Umbilical cord (tissue), 2 donors: Measurements from ENCODE around the gene TAS1R2. TPM values are rescaled to one million over a fixed set of nuclear protein-coding genes. Genes with fewer than 3 reads are reported as not detected.
"Not testable (repeated sequence)": the region's sequence is repeated elsewhere in the genome, so short reads cannot be mapped to it uniquely, and the experiment has no call there.

Experiments used
- DNase-seq: peaks from one replicate; pipeline ENCODE4 v3.0.0-alpha.2; 2015; ENCODE audit warnings: low spot score
- total RNA-seq: library from RNA; depleted of rRNA; stranded (reverse); fragments of >200 nt; gene quantifications from one replicate; pipeline ENCODE4 v1.2.3, GENCODE V29; 2014; ENCODE audit warnings: low replicate concordance; ENCODE audit not compliant: insufficient read depth

The TAS1R2 gene
- 0.24 TPM for total RNA-seq

DNA sequence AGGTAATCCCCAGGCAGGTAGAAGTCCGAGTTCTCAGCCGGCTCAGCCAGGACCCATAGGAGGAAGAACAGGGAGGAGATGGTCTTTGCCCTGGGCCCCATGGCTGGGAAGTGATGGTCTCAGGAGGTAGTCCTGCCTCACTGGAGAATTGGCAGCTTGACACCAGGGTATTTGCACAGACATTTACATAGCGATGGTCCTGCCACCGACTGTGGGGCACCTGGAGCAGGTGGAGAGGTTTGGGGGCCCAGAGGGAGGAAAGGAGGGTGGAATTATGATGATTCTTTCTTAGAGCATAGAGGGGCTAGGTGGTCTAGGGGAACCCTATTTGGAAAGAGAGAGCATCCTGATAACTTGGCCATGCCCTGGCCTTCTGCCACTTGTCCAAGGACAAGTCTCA lies at the start of gene TAS1R2:
Gene TAS1R2, minus strand, starts transcription at position 101 of the 400 bp plus-strand sequence. Its CDS starts 0 bp downstream, at position 101.
- DNase-seq = no peak

DNA sequence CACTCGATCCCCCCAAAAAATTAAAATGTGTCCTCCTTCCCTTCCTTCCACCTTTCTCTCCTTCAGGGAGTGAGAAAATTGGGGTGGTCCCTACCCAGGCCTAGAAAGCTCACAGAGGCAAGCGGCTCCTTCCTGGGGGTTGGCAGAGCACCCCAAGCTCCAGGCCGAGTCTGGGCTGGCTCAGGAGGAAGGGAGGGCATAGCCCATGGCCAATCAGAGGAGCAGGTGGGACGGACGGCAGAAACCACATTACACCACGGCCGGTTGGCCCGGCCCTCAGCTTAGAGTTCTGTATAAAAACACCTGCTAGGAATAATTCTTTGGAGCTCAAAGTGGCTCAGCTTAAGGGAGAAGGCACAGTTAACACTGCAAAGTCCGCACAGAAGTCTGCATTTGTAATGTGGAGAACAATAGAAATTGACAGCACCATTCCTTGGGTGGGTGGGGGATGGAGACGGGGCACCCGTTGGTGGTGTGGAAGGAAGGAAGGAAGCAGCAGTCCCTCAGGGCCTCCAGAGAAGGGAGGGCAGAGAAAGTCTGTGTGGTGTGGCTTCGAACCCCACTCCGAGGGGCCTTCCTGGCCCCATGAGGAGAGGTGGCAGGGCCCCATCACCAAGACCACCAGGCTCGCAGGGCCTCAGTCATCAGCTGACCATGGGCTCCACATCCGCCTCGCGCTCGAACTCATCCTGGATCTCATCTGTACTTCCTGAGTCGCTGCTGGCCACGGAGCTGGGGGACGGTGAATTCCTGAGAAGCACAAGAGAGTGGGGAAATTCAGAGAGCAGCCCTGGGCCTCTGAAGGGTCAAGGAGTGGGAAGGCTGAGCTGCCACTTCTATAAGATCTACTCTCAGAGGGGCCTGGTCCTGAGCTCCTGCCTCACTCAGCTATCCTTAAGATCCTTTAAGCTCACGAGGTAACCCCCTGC lies 48.7 kb upstream of the TAS1R2 start:
- no peak for DNase-seq

DNA sequence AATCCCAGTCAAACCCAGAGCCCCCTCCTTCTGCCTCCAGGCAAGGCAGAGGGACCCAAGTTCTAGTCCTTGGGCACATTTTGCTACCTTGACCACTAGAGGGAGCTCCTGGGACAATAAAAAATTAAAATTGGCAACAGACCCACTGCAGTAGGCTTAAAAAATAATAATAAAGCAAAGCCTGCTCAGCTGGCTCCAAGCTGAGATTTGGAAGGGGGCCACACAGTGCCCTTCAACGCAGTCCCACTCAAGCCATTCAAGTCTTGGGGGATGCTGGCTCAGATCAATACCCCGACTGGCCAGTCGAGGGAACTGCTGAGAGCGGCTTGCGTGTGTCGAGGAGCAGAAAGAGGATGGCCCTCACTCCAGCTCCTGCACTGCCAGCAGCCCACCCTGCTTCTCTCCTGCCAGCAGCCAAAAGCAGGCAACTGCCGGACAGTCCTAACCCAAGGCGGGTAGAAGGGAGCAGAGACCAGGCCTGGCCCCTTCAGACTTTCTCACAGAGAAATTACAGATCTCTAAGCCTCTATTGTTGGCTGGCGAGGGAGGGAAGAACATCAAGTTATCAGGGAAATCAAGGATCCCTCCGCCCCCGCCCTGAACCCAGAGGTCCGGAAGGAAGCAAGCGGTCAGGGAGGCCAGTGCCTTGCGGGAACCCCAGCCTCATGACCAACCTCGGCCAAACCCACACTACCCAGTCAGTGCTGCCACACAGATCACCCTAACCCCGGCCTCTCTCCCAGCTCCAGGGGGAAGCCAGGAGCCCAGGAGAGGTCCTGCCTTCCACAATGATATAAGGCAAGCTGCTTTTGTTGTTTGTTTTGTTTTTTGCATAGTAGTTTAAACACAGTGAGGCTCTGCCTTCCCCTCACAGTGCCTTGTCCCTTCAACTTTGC lies 47.8 kb upstream of the TAS1R2 start:
- peak; percentile 64 for DNase-seq

DNA sequence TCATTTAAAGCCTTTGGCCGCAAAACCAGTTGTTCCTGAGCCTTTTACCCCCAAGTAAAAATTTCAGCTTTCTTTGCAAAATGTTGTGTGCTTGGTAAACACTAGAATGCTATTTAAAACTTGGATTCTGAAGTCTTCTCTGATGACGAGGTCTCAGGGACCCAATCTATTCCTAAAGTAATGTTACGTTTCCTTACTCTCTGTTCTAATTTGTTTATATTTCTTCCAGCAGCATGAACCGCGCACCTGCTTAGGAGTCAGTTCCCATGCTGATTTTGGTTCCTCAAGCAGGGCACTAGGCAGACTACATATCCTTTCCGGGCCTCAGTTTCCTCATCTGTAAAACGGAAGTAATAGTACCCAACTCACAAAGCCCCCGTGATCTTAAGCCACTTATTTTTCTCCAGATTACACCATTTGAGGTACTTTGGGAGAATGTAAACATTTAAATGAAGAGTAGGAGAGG lies 43.9 kb upstream of the TAS1R2 start:
- no peak for DNase-seq

DNA sequence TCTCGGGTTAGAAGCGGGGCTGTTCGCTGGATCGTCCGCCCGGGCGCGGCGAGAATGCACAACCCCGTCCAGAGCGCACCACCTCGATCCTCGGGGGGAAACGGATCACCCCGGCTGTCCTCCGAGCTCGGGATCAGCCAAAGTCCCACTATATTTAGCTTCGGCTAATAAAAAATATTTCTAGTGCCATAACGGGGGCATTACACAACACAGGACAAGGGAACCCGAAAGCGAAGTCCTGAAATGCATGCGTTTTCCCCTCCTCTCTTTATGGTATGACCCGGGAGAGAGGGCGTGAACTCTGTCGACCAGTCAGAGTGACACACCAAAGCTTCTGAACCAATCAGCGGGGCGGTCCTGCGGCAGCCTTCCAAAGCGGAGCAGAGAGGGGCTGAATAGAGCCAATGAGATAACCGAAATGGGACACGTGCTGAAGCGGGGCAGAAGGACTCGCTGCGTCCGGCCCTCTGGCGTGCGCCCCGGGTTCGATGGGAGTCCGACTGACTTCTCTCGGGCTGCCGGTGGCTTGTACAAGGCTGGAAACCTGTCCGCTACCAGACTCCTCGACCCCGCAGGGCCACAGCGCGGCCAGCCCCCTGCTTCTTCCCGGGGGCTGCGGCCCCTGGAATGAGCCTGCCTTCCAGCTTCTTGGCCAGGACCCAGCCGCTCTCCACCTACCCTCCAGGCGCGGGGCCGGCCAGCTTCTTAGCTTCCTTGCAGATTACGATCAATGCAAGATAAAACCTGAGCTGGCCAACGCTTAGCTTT lies 43.2 kb upstream of the TAS1R2 start, which contains the start of gene ALDH4A1:
Gene ALDH4A1, minus strand, starts transcription at position 33 of the 768 bp plus-strand sequence. Its CDS starts 32 bp downstream, at position 1.
- peak; percentile 99 for DNase-seq

DNA sequence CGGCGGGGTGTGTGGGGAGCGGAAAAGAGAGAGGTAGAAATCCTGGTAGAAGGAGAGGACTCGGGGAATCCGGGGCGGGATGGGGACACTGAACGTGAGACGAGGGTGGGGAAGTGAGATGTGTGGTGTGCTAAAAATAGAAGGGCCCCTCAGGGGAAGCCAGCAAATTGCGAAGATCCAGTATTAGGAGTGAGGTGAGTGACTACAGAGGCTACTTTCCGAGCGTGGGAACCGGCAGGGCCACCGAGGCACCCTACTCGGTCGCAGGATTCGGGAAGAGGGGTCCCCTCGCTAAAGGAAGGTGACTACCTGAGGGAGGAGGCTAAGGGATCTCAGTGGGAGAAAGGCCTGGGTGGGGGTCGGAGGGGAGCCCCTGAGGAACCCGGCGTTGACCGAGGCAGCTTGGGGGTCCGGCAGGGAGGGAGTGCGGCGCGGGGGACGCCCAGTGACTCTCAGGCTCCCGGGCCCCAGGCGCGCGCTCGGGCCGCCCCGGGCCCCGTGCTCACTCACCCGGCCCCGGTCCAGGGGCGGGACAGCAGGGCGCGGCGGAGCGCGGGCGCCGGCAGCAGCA lies 42.6 kb upstream of the TAS1R2 start:
- DNase-seq = peak; percentile 33

DNA sequence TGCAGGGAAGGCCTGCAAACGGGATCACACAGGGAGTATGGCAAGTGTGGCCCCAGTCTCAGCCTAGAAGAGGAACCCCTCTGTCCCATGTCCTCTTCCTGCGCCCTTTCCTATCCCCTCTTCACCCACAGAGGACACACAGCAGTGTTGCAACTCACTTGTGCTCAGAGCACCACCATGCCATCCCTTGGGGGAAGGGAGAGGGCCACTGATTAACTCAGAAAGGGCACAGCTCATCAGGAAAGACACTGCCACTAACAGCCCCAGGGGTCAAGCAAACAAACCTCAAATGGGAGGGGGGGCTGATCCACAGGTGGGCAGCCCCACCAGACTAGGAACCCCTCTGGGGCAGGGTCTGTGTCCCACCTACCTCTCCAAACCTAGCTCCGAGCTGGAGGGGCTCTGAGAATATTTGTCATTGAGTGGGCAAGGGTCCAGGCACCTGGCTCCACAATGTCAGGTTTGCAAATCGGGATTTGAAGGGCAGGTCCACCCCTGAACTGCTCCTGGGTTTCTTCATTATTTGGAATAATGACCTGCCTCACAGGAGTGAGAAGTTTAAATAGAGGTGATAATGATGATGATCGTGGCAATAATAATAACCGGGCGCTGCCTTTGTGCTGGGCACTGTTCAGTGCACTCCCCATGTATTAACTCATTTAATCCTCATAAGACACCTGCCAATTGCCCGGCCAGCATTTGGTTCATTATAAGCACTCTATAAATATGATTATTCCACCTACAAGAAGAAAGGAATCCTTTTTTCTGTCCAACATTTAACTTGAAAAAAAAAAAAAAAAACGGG lies 41.9 kb upstream of the TAS1R2 start:
- DNase-seq = no peak

DNA sequence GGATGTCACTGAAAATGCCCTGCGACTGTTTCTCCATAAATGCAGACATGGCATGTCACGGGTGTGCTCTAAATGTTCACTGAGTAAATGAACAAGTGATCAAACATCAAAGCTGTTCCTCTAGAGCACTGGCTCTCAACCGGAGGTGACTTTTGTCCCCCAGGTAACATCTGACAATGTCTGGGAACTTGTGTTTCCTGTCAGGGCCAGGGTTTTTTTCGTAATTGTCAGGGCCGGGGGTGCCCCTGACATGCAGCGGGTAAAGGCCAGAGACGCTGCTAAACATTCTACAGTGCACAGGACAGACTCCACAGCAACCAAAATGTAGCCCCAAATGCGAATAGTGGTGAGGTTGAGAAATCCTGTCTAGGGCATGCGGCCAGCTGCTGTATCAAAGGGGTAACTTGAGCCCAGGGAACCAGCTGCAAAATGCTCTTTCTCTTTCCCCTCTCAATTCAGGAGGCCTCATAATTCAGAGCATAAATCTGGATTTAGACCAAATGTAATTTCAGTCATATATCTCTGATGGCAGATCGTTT lies 40.9 kb upstream of the TAS1R2 start:
- no peak for DNase-seq

DNA sequence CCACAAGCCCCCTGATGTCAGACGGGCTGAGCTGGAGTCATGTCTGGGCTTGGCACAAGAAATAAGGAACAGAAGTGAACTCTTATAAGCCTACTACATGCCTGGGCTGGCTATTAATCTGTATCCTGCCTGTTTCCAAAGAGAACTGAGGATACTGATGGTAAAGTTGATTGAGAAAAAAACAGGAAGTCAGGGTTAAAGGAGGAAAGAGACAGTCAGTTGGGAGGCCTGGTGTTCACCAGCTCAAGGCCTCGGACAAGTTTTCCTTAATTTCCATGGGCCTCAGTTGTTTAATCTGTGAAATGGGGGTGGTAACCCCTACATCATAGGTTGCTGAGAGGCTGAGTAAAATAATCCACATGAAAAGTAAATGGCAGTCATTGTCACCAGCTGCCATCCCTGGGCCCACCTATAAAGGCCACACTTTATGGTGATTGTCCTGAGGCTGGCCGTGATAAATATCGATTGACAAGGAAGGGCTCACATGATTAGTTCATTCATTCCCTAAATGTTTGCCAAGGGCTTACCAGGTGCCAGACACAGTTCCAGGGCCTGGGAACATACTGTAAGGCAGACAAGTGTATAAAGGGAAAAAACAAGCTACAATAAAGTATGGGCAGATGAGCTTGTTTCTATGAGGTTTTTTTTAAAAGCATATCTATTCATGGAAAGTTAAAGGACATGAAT lies 40.0 kb upstream of the TAS1R2 start:
- DNase-seq = no peak

DNA sequence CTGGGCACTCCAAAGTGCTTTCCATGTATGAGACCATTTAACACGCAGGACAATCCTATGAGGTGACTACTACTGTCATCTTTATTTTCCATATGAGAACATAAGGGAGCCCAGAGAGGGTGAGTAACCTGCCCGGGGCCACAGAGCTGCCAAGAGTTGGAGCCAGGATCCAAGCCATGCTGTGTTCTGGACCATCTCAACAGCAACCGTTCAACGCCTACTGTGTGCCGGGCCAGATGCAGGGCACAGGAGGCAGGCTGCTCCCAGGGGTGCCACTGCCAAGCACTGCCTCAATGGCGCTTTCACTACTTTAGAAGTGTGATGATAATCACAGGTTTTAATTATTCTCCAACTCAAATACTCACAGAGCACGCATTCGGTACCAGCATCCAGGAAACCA lies 39.1 kb upstream of the TAS1R2 start:
- no peak for DNase-seq

DNA sequence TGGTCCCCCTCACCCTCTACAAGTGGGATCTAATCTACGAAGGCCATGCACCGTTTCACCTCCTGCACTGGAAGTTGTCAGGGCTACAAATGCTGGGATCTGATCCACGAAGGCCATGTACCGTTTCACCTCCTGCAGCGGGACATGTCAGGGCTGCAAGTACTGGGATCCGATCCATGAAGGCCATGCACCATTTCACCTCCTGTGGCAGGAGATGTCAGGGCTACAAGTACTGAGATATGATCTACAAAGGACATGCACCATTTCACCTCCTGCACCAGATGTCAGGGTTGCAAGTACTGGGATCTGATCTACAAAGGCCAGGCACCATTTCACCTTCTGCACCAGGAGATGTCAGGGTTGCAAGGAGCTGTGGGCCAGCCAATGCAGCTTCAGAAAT lies 35.9 kb upstream of the TAS1R2 start:
- no peak for DNase-seq

DNA sequence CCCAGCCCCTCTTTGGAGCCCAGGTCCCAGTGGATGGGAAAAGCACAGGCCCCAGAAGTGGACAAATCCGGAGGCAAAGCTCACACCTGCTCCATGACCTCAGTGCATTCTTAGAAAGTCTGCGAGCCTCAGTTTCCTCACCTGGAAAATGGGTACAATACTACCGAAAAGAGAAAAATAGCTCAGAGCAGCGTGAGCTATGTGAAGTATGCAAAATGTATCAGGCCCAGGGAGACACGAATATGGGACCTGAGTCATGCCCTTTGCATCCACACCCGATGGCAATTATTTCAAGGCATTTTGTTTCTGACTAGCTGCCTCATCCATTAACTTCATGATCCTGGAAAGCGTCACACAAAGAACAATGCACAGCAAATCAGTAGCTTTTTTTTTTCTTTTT lies 33.7 kb upstream of the TAS1R2 start:
- DNase-seq = no peak

DNA sequence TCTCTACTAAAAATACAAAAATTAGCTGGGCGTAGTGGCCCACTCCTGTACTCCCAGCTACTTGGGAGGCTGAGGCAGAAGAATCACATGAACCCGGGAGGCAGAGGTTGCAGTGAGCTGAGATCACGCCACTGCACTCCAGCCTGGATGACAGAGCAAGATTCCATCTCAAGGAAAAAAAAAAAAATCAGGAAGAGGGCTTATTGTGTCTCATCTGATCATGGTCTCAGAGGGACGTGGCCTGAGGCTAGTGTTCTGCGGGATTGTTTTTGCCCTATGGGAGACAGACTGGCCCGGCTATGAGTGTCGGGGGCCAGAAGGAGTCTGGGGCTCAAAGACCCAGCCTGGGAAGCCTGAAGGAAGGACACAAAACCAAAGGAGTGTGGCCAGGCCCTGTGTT lies 32.4 kb upstream of the TAS1R2 start:
- not testable (repeated sequence) for DNase-seq

DNA sequence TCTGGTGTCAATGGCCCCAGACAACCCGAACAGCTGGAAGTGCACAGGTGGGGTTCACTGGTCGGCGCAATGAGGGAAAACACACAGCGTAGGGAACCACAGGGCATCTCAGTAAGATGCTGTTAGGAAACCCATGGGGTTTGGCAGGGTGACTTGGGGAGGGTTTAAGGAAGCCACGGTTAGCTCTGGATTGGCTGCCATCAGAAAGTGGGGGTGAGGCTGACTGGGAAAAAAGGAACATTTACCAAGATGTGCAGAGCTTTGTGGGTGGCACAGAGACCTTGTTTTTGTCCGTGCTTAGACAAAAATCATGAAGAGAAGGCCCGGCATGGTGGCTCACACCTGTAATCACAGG lies 31.9 kb upstream of the TAS1R2 start:
- no peak for DNase-seq

DNA sequence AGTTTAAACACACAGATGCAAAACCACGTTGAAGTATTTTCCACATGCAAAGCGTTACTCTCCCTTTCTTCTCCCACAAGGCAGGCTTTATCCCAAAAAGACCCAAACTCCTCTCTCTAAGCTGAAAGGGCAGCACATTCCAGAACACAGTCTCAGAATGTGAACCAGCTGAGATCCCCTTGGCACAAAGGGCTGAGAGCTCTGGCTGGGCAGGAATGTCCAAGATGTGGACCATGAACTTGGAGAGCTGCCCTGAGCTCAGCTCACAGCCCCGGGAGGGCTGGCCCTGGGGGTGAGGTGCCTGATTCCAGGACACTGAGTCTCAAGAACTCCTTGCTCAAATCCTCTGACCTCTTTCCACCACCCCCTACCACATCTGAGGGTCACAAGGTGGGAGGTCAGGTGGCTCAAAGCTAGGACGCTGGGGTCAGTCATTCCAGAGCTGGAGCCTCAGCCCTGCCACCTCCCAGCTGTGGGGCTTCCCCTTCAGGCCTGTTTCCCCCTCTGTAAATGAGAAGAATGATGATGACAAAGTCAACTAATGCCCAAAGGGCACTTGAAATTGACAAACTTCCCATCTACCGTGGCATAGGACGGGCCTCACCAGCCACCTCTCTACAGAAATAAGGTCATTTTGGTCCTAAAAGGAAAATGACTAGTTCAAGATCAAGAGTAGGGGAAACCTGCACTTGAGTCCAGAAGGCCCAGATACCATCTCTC lies 31.4 kb upstream of the TAS1R2 start:
- peak; percentile 20 for DNase-seq

DNA sequence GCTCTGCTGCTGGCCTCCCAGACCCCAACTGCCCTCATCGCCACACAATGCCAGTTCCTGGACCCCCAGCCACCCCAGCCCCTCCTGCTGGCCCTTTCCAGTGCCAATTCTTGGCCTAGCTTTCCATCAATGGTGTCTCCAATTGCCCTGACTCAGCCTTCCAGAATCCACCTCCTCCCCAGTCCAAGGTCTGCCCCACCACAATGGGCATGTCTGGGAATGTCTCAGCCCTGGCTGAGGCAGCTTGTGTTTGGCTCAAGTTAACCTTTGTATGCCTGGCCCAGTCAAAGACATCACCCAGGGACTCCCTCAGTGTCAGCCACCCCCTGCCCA lies 26.5 kb upstream of the TAS1R2 start:
- no peak for DNase-seq

DNA sequence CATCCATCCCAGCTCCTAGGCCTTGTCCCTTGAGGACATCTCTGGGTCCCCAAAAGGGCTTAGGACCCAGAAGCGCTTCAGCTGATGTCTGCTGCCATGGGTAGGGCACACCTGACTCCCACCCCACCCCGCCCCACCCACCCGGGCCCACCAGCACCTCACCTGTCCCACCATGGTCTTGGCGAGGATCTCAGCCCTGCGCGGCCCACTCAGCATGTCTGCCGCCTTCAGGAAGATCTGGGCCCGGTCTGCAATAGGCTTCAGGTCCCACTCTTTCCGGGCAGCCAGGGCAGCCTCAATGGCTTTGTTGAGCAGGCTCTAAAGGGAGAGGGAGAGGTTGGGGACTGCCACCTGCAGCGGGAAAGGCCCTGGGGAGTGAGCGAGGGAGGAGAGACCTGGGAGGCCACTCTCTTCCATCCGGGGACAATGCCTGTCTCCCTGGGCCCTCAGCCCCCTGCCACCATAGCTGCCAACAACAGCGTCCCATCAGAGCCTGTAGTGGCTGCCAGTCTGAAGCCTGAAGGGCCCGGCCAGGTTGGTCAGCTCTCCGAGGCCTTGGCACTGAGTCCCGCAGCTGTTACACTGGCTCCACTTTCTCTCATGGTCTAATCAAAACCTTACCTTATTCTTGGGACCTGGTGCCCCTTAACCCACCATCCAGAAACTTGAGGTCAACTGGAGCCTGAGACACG lies 26.0 kb upstream of the TAS1R2 start:
- no peak for DNase-seq

DNA sequence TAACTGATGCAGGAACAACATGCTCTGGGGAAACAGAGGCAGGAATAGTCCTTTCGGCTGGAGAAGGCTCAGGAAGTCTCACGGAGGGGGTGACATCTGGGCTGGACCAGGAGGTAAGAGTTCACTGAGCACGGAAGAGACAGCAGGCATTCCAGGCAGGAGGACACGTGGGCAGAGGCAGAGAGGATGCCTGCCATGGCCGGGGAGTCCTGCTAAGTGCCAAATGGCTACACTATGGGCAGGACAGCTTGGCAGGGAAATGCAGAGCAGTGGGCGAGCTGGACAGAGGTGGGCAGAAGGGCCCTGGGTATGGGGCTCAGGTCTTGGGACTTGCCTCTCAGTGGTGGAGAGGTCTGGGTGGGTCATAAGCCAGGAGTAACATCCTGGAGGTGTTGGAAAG lies 25.3 kb upstream of the TAS1R2 start:
- no peak for DNase-seq
